HAP-1 (cell line): Measurements from ENCODE around the gene GRAP.
"Not testable (repeated sequence)": the region's sequence is repeated elsewhere in the genome, so short reads cannot be mapped to it uniquely, and the experiment has no call there.

Source experiments
- DNase-seq, 2 experiments: peaks; one replicate each; pipeline ENCODE4 v3.0.0-alpha.2; 2016 to 2020; ENCODE audit warnings: low spot score in 2 of 2
- H3K27me3 ChIP-seq: fragments of 250-450 bp; sonication (Bioruptor Pico); 2 replicates; pipeline ENCODE4 v1.5.1; 2020; ENCODE audit warnings: low read depth, mild to moderate bottlenecking, moderate library complexity
- H3K36me3 ChIP-seq: fragments of 250-450 bp; sonication (Bioruptor Pico); replicated peaks from 2 replicates; pipeline ENCODE4 v1.5.1; 2020; ENCODE audit warnings: mild to moderate bottlenecking
- H3K4me1 ChIP-seq: fragments of 250-450 bp; sonication (Bioruptor Pico); 2 replicates; pipeline ENCODE4 v1.5.1; 2020; ENCODE audit warnings: mild to moderate bottlenecking
- H3K4me3 ChIP-seq: fragments of 250-450 bp; sonication (Bioruptor Pico); 2 replicates; pipeline ENCODE4 v1.5.1; 2020; ENCODE audit warnings: mild to moderate bottlenecking, moderate library complexity
- H3K9me3 ChIP-seq: fragments of 250-450 bp; sonication (Bioruptor Pico); 2 replicates; pipeline ENCODE4 v1.5.1; 2020; ENCODE audit warnings: mild to moderate bottlenecking, moderate library complexity
- in situ Hi-C: fragments of 300-500 bp; cut with MboI; formaldehyde crosslinking; loops from 3 replicates; pipeline ENCODE4 v1.14.3; 2020; ENCODE audit warnings: low sequenced_read_pairs, inconsistent platforms, mixed read lengths

Gene GRAP

DNA sequence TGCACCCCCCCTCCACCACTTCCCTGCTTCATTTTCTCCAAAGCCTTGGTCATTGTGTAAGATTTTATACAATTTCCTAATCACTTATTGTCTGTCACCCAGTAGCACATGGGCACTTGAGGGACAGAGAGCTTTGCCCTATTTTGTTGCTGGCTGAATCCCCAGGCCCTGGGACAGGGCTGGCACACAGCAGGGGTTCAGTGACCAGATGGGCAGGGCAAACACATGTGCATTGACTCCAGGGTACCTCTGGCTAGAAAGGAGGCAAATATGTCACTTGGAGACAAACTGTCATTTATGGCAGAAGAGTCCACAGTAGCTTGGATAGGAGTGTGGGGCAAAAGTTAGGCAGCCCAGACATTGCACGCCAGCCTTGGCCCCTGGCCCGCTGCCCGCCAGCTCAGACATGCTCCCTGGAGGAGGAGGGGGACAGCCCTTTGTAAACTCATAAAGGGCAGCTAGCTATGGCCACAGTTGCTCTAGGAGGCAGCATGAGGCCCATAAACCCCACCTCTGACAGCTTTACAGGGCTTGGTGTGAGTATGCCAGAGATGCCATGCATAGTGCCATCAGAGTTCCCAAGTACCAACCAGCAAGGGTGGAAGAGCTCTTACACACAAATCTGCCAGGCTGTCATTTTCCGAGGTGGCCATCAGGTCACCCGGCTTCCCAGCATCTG lies 15.8 kb downstream of the GRAP start:
- H3K4me1 ChIP-seq, DNase-seq, H3K9me3 ChIP-seq, in situ Hi-C loops, H3K27me3 ChIP-seq, H3K4me3 ChIP-seq, H3K36me3 ChIP-seq: not testable (repeated sequence)

DNA sequence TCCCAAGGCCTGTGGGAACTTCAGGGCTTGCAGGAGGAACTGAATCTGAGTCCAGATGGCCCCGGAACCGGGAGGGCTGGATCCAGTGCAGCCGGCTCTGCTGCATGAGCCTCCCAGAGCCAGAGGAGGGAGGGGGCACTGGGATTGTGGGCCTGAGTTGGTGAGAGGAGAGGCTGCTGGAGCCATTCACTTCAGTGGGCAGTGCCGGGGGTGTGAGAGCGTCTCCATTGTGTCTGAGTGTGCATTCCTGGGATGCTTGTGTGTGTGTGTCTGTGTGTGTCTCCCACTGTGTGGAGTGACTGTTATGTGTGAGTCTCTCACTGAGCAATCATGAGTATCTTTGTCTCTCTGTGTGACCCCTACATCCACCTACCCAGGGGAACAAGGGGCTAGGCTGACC lies 17.0 kb downstream of the GRAP start:
- in situ Hi-C loops, DNase-seq, H3K9me3 ChIP-seq: not testable (repeated sequence)

DNA sequence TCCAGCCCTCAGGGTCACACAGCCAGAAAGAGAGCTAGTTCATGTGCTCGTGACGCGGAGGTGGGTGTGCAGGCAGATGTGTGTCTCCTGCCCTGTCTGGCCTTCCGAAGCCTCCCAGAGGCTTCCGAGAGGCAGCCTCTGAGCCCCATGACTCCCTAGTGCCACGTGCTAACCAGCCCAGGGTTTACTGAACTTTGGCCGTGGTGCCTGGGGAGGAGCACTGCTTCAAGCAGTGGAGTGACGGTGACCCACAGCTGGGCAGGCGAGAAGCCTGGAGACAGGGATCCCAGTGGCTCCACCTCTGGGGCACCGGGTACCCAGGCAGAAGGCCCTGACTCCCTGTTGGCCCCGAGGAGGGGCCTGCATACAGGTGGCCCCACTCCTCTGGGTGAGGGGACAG lies 18.1 kb downstream of the GRAP start:
- DNase-seq, H3K27me3 ChIP-seq, H3K9me3 ChIP-seq, in situ Hi-C loops, H3K4me1 ChIP-seq, H3K36me3 ChIP-seq, H3K4me3 ChIP-seq: not testable (repeated sequence)

More for the DNA sequence above, 17.0 kb downstream of the GRAP start:
- H3K36me3 ChIP-seq, H3K4me1 ChIP-seq, H3K27me3 ChIP-seq, H3K4me3 ChIP-seq: not testable (repeated sequence)

DNA sequence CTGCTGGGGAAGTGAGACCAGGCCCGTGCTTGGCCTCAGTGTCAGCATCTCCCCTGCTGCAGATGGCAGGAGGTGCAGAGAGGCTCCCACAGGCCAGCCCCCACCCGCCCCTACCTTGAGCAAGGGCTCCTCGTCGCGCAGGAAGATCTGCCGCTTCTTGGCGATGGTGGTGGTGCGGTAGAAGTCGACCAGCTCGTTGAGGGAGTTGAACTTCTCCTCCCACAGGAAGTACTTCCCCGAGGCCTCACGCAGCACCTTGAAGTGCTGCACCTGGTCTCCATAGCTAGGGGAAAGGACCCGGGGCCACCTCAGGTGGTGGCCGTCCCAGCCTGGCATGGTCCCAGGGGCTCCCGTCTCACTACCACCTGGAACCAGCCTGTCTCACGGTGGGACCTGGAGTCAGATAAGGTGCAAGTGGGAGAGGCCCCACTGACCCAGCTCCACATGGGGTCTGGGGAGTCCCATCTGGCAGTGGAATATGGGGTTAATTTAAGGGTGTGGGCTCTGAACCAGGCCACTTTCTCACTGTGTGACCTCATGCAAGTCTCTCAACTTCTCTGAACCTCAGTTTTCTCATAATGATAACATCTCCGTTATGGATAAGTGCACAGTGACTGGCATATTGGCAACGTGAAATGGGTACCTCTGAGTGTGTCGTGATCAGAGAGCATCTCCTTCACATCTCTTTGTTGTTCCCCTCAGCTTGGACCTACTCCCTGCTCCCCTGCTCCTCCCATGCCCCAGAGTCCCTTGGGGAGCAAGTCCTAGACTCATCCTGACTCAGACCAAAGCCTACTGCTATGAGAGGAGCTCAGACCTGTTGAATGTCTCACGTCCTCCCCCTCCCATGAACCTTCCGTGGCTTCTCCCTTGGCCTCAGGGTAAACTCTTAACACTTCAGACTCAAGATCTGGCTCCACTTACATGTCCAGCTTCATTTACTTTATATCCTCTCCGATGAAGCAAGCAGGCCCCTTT lies 22.4 kb downstream of the GRAP start:
- no peaks in the 10 kb centered on the region for H3K27me3 ChIP-seq
- H3K4me1 ChIP-seq = no peaks in the 10 kb centered on the region
- DNase-seq = no peak
- no peaks in the 10 kb centered on the region for H3K36me3 ChIP-seq
- in situ Hi-C loops = no loop called here
- no peak overlapping the region for H3K4me3 ChIP-seq
- H3K9me3 ChIP-seq = no peaks in the 10 kb centered on the region

DNA sequence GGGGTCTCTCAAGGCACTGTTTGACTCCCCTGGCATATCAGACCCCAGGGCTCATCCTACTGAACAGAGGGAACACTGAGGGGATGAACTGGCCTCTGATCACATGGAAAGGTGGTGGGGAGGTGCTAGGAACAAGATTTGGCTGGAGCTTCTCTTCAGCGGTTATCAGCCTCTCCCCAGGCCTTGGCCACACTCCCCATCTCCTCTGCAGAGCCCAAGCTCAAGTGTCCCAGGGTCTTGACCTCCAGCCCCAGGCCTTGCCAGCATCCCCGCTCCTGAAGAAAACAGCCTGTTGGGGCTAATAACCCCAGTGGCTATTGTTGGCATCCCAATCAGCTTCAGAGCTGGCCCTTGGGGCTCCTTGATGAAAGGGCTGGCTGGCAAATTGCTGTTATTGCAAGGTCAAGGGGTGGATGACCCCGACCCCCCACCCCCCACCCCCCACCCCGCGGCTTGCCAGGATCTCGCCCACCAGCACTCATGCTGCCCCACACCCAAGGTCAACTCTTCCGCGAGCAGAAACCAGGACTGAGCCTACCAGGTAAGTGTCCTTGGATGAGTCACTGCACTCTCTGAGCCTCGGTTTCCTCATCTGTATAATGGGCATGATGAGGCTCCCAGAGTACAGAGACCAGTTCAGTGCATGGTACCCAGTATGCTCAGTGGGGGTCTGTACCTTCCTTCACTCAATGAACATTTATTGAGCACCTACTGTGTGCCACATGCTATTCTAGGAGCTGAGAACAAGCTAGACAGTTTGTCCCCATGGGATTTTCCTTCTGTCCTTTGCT lies 23.4 kb downstream of the GRAP start:
- H3K9me3 ChIP-seq = no peaks in the 10 kb centered on the region
- H3K4me1 ChIP-seq = no peaks in the 10 kb centered on the region
- in situ Hi-C loops = no loop called here
- H3K4me3 ChIP-seq = no peak overlapping the region
- no peaks in the 10 kb centered on the region for H3K27me3 ChIP-seq
- no peak for DNase-seq
- H3K36me3 ChIP-seq = no peaks in the 10 kb centered on the region

DNA sequence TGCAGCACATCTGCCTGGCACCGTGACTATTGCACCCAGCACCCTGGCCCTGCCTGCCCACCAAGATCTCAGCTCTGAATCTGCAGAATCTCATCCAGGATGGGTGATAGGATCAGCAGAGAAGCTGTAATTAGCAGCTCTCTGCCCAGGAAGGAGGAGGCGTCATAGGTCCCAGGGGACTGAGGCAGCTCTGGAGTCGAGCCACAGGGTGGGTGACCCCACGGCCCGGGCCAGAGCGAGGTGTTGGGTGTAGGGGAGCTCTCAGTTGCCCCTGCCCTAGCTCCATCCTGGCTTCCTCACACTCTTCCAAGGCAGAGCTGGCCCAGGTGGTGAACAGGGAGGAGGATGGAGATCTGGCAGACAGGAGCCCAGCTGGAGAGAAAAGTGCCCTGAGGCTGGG lies 24.0 kb downstream of the GRAP start:
- Histone ChIP-seq H3K36me3 (no peaks in the 10 kb centered on the region), H3K4me3 (no peak overlapping the region), H3K27me3 (no peaks in the 10 kb centered on the region), H3K4me1 (no peaks in the 10 kb centered on the region), H3K9me3 (no peaks in the 10 kb centered on the region)
- no peak for DNase-seq
- in situ Hi-C loops = no loop called here

DNA sequence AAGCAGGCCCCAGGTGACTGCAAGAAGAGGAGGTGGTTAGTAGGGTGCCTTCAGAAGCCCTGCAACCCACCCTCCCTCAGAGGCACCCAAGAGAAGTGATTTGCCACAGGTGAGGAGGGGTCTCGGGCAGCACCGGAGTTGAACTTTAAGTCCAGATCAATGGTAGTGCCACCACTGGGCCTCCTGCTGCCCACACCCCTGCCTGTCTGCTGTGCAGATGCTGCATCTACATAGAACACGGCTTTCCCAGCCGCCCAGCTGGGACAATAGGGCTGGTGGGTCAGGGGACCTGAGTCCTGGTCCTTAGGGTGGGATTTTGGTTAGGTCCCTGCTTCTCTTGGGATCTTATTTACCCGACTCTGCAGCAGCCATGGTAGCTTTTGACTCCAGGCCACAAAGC lies 24.6 kb downstream of the GRAP start:
- Histone ChIP-seq H3K36me3 (no peaks in the 10 kb centered on the region), H3K27me3 (no peaks in the 10 kb centered on the region), H3K4me1 (no peaks in the 10 kb centered on the region), H3K9me3 (no peaks in the 10 kb centered on the region), H3K4me3 (no peak overlapping the region)
- in situ Hi-C loops = no loop called here
- no peak for DNase-seq

DNA sequence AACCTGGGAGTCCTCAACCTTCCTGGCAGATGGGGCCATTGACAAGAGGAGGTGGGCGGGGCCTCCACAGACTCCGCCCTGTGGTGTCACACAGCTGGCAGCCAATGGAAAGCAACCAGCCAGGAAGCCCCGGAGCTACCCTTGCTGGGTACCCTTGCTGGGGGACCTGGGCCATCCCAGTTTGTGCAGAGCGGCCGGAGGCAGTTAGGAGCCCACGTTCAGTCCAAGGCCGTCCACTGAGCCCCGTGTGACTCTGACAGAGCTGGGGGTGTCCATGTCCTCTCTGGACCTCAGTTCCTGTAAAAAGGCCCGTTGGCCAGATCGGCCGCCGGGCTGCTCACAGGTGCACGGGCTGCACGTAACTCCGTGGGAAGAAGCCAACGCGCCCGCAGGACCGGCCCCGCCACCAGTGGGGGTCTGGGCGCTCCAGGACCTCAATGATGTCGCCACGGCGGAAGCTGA lies 25.1 kb downstream of the GRAP start:
- Histone ChIP-seq H3K4me1 (no peaks in the 10 kb centered on the region), H3K9me3 (no peaks in the 10 kb centered on the region), H3K27me3 (no peaks in the 10 kb centered on the region), H3K36me3 (no peaks in the 10 kb centered on the region), H3K4me3 (no peak overlapping the region)
- in situ Hi-C loops = no loop called here
- peak in 1 of 2 experiments; percentile 66 for DNase-seq

DNA sequence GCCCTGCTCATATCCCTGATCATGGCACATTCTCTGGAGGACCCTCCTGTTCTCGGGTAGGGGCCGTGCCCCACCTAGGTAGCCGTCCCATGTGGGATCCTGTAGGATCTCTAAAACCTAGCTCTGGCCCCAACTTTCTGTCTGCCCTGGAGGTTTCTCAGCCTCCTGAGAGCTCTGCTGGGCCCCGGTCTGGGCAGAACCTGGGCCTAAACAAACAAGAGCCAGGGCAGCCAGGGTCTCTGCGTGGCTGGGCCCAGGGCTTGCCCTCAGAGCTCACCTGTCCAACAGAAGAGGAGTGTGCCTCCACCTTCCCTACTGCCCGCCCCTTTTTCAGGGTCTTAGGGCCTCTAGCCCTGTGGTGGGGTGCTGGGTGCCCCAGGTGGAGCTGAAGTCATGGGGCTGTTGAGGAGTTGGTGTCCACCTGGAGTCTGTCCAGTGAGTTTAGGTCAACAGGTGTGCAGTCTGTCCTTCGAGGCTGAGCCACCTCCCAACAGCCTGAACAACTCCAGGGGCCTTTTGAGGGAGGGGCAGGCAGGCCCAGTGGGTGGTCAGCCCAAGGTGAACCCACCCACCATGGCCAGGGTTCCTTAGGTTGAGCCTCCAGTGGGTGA lies 25.6 kb downstream of the GRAP start:
- DNase-seq, H3K36me3 ChIP-seq, in situ Hi-C loops, H3K4me3 ChIP-seq, H3K9me3 ChIP-seq, H3K4me1 ChIP-seq, H3K27me3 ChIP-seq: not testable (repeated sequence)

DNA sequence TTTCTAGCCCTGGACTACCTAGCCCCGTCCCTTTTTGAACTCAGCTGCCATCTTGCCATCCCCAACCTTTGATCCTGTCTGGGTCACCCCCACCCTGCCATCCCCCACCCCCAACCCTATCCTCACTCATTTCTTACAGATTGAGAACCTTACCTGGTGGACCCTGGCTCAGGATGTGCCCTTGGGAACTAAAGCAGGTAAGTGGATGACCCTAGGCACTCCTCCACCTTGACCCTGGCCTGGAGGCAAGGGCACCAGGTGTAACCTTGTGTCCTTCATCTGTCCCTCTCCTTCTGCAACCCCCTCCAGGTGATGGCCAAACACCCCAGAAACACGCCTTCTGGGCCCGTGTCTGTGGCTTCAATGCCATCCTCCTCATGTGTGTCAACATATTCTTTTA lies 26.7 kb downstream of the GRAP start:
- Histone ChIP-seq H3K4me1 (no peaks in the 10 kb centered on the region), H3K4me3 (no peak overlapping the region), H3K9me3 (no peaks in the 10 kb centered on the region), H3K36me3 (no peaks in the 10 kb centered on the region), H3K27me3 (no peaks in the 10 kb centered on the region)
- DNase-seq = no peak
- in situ Hi-C loops = no loop called here

DNA sequence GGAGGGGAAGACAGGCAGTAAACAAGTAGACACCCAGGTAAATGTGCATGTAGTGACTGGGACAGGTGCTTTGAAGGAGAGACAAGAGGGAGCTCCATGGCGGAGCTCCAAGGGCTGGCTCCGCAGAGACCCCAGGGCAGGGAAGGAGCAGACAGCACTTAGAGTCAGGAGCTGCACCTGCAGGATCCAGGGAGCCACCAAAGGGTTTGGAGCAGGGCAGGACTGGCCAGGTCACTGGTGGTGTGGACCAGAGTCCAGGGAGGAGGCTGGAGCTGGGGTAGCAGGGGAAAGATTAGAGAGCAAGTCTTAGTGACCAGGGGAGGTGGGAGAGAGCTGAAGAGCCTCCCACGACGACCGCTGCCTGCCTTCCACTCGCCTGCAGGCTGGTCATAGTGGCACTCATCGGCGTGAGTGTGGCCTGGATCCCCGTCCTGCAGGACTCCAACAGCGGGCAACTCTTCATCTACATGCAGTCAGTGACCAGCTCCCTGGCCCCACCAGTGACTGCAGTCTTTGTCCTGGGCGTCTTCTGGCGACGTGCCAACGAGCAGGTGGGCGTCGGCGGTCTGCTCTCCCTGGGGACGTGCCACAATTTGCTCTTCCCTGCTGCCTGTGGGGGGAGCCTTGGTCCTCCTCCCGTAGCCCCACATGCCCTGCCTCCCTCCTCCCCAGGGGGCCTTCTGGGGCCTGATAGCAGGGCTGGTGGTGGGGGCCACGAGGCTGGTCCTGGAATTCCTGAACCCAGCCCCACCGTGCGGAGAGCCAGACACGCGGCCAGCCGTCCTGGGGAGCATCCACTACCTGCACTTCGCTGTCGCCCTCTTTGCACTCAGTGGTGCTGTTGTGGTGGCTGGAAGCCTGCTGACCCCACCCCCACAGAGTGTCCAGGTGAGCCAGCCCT lies 27.5 kb downstream of the GRAP start:
- Histone ChIP-seq H3K4me1 (no peaks in the 10 kb centered on the region), H3K27me3 (no peaks in the 10 kb centered on the region), H3K36me3 (no peaks in the 10 kb centered on the region), H3K9me3 (no peaks in the 10 kb centered on the region), H3K4me3 (no peak overlapping the region)
- in situ Hi-C loops = no loop called here
- peak in 1 of 2 experiments; percentile 29 for DNase-seq

DNA sequence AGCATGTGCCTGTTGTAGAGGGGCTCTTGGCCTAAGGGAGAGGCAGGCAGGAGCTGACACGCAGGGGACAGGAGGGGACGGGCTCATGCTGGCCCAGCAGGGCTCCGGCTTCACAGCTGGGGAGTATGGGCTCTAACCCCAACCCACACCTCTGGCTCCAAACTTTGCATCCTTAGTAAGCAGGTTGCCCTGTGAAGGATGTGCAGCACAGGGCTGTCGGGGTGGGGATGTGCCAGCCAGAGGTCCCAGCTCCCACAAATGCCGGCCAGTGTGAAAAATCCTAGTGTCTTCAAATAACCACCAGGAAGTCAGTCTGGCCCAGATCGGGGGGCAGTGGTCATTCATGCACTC lies 28.2 kb downstream of the GRAP start:
- in situ Hi-C loops = no loop called here

More for the DNA sequence above, 28.2 kb downstream of the GRAP start:
- no peak overlapping the region for H3K4me3 ChIP-seq
- H3K36me3 ChIP-seq = no peaks in the 10 kb centered on the region
- no peak for DNase-seq
- H3K9me3 ChIP-seq = no peaks in the 10 kb centered on the region
- H3K27me3 ChIP-seq = no peaks in the 10 kb centered on the region
- no peaks in the 10 kb centered on the region for H3K4me1 ChIP-seq
